Glutamatergic neuron (in vitro differentiated cells): ENCODE measurements around the gene ABCC9. TPM values are rescaled to one million over a fixed set of nuclear protein-coding genes. Genes with fewer than 3 reads are reported as not detected.
"Not testable (repeated sequence)": the region's sequence is repeated elsewhere in the genome, so short reads cannot be mapped to it uniquely, and the experiment has no call there.

ENCODE experiments used
- DNase-seq: peaks from one replicate; pipeline ENCODE4 v3.0.0; 2022
- H3K27ac Mint-ChIP-seq: one replicate; pipeline ENCODE4 v1.8.0; 2020; ENCODE audit warnings: mild to moderate bottlenecking, mixed read lengths, inconsistent platforms; ENCODE audit not compliant: unreplicated experiment
- H3K27me3 Mint-ChIP-seq: one replicate; pipeline ENCODE4 v1.8.0; 2020; ENCODE audit warnings: mild to moderate bottlenecking, moderate library complexity, mixed read lengths, inconsistent platforms; ENCODE audit not compliant: unreplicated experiment
- H3K36me3 Mint-ChIP-seq: one replicate; pipeline ENCODE4 v1.8.0; 2020; ENCODE audit warnings: mild to moderate bottlenecking, mixed read lengths, inconsistent platforms; ENCODE audit not compliant: unreplicated experiment
- H3K4me1 Mint-ChIP-seq: one replicate; pipeline ENCODE4 v1.8.0; 2020; ENCODE audit warnings: mild to moderate bottlenecking, low read depth, mixed read lengths, inconsistent platforms; ENCODE audit not compliant: unreplicated experiment
- H3K4me3 Mint-ChIP-seq: one replicate; pipeline ENCODE4 v1.8.0; 2020; ENCODE audit warnings: mild to moderate bottlenecking, mixed read lengths, inconsistent platforms; ENCODE audit not compliant: unreplicated experiment
- H3K9me3 Mint-ChIP-seq: one replicate; pipeline ENCODE4 v1.8.0; 2020; ENCODE audit warnings: mild to moderate bottlenecking, moderate library complexity, mixed read lengths, inconsistent platforms; ENCODE audit not compliant: unreplicated experiment
- total RNA-seq: library from RNA; stranded (reverse); fragmentation: NEBNext Ultra II Directional; extraction: Animal tissue kit (Norgen Biotek cat#: 25700); gene quantifications from one replicate; pipeline ENCODE4 v1.2.1, GENCODE V29; 2021; ENCODE audit not compliant: unreplicated experiment
- TF ChIP-seq, protein P1 (sequence below): fragments of 200-600 bp; sonication (generic); IDR thresholded peaks from one replicate; pipeline ENCODE4 v1.5.0; 2021; ENCODE audit not compliant: partially characterized antibody, unreplicated experiment

Gene ABCC9
- total RNA-seq, 1 donor from 2014 or later, result 17.7 TPM

- H3K36me3 Mint-ChIP-seq, result no peaks in the 10 kb centered on the region
- no peaks in the 10 kb centered on the region for H3K27me3 Mint-ChIP-seq
- no peaks in the 10 kb centered on the region for H3K9me3 Mint-ChIP-seq
- no peak overlapping the region for H3K27ac Mint-ChIP-seq
- H3K4me3 Mint-ChIP-seq, result no peak overlapping the region
- DNase-seq, result no peak
- no peaks in the 10 kb centered on the region for H3K4me1 Mint-ChIP-seq
- TF ChIP-seq, protein P1, sequence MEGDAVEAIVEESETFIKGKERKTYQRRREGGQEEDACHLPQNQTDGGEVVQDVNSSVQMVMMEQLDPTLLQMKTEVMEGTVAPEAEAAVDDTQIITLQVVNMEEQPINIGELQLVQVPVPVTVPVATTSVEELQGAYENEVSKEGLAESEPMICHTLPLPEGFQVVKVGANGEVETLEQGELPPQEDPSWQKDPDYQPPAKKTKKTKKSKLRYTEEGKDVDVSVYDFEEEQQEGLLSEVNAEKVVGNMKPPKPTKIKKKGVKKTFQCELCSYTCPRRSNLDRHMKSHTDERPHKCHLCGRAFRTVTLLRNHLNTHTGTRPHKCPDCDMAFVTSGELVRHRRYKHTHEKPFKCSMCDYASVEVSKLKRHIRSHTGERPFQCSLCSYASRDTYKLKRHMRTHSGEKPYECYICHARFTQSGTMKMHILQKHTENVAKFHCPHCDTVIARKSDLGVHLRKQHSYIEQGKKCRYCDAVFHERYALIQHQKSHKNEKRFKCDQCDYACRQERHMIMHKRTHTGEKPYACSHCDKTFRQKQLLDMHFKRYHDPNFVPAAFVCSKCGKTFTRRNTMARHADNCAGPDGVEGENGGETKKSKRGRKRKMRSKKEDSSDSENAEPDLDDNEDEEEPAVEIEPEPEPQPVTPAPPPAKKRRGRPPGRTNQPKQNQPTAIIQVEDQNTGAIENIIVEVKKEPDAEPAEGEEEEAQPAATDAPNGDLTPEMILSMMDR, result no peak
These were observed 127.5 kb downstream of the ABCC9 start for GRCh38 chr12:21813751-21814150.

GRCh38 chr12:21813125-21813524 lies 128.1 kb downstream of the ABCC9 start:
- TF ChIP-seq, protein P1, result no peak
- DNase-seq, result no peak
- no peaks in the 10 kb centered on the region for H3K4me1 Mint-ChIP-seq
- H3K36me3 Mint-ChIP-seq, result no peaks in the 10 kb centered on the region
- no peaks in the 10 kb centered on the region for H3K9me3 Mint-ChIP-seq
- no peak overlapping the region for H3K4me3 Mint-ChIP-seq
- H3K27ac Mint-ChIP-seq, result no peak overlapping the region
- no peaks in the 10 kb centered on the region for H3K27me3 Mint-ChIP-seq

GRCh38 chr12:21812340-21812739 lies 128.9 kb downstream of the ABCC9 start:
- H3K4me3 Mint-ChIP-seq, DNase-seq, H3K4me1 Mint-ChIP-seq, H3K27ac Mint-ChIP-seq, H3K36me3 Mint-ChIP-seq, H3K27me3 Mint-ChIP-seq, H3K9me3 Mint-ChIP-seq: not testable (repeated sequence)

DNA sequence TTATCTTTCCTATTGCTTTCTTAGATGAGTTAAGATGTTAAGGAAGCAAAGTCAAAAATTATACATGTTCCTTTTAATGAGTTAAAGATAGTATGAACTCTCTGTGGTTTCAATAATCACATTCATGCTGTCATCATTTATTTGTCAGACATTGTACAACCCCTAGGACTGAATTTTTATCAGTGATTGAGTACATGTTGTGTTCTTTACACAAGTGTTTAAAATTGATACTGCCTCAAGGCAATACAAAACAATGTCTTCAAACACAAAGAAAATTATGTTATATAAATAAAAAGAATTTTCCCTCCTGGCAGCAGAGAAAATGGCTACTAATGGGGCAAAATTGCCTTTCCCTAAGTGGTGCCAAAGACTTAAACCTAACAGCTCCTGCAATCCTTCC lies 132.1 kb downstream of the ABCC9 start:
- Mint-ChIP-seq H3K27ac (no peak overlapping the region), H3K9me3 (no peaks in the 10 kb centered on the region), H3K27me3 (no peaks in the 10 kb centered on the region), H3K4me1 (no peaks in the 10 kb centered on the region), H3K4me3 (no peak overlapping the region), H3K36me3 (no peaks in the 10 kb centered on the region)
- TF ChIP-seq, protein P1, result no peak
- no peak for DNase-seq

GRCh38 chr12:21806255-21806654 lies 135.0 kb downstream of the ABCC9 start:
- H3K27ac Mint-ChIP-seq, result no peak overlapping the region
- H3K36me3 Mint-ChIP-seq, result no peaks in the 10 kb centered on the region
- no peaks in the 10 kb centered on the region for H3K27me3 Mint-ChIP-seq
- H3K4me3 Mint-ChIP-seq, result no peak overlapping the region
- TF ChIP-seq, protein P1, result no peak
- no peaks in the 10 kb centered on the region for H3K4me1 Mint-ChIP-seq
- H3K9me3 Mint-ChIP-seq, result no peaks in the 10 kb centered on the region
- no peak for DNase-seq
